Activated naive CD4-positive, alpha-beta T cell treated with anti-CD3 and anti-CD28 coated beads for 36 hours (primary cell): Measurements from ENCODE around the gene CLCN2. TPM values are rescaled to one million over a fixed set of nuclear protein-coding genes. Genes with fewer than 3 reads are reported as not detected.

ENCODE experiments used
- CTCF ChIA-PET: fragments of 350-600 bp; sonication (Branson Sonifier 250); formaldehyde crosslinking; loops from one replicate; lab custom pipeline; 2021; ENCODE audit warnings: antibody characterized with exemption; lab: Charles Lee
- DNase-seq: peaks from one replicate; pipeline ENCODE4 v3.0.0-alpha.2; 2020
- H3K27ac Mint-ChIP-seq: one replicate; pipeline ENCODE4 v1.8.0; 2021; ENCODE audit warnings: mild to moderate bottlenecking, mixed read lengths
- H3K27me3 Mint-ChIP-seq: one replicate; pipeline ENCODE4 v1.8.0; 2021; ENCODE audit warnings: low read depth, mixed read lengths
- H3K36me3 Mint-ChIP-seq: one replicate; pipeline ENCODE4 v1.8.0; 2021; ENCODE audit warnings: low read depth, mixed read lengths
- H3K4me1 Mint-ChIP-seq: one replicate; pipeline ENCODE4 v1.8.0; 2021; ENCODE audit warnings: low read depth, mixed read lengths
- H3K4me3 Mint-ChIP-seq: one replicate; pipeline ENCODE4 v1.8.0; 2021; ENCODE audit warnings: mild to moderate bottlenecking, moderate library complexity, mixed read lengths
- H3K9me3 Mint-ChIP-seq: one replicate; pipeline ENCODE4 v1.8.0; 2021; ENCODE audit warnings: mixed read lengths
- intact Hi-C: fragments of 100-400 bp; cut with micrococcal nuclease; formaldehyde crosslinking; loops from one replicate; pipeline ENCODE4 v1.15.1; 2023
- total RNA-seq, 2 experiments: library from RNA; stranded (reverse); gene quantifications; one replicate each; pipeline ENCODE4 v1.2.3, GENCODE V29; 2021

Gene CLCN2
- total RNA-seq, 2 experiments from 2014 or later: 2.9 TPM

DNA sequence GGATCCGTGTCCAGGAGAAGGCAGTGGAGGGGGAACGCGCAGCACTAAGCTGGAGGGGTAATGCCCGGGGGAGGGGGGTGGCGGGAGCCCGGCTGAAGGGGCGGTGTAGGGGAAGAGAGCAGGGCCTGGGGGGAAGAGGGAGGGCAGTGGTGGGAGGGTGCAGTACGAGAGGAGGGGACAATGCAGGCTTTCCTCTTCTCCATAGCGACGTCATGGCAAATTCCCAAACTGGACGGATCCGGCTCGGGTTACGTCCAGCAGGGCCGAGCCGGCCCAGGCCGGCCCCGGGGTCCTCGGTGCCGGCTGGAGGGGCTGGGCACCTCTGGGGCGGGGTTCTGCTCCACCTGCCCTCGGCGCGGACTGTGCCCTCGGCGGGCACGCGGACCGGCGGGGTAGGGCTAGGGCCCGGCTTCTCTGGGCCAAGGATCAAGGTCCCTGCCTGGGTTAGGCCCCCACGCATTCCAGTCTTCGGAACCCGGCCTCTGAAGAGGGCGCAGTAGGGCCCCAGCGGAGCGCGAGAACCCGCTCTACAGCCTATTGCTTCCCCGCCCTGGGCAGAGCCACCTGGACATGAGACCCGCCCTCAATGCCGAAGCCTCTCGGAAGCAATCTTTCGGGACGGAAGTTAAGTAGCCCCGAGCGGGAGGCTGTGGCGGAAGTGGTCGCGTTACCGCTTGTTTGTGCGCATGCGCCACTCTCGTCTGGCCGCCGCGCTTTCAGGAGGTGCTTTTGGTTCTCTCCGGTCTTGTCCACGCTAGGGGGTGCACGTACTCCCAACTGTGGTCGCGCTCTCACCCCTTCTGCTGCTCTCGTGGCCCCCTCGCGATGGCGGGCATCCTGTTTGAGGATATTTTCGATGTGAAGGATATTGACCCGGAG, 1.5 kb upstream of the CLCN2 start:
- intact Hi-C loops: loop anchor here (1.0 to 5.0 kb wide), 16 partner anchors 28 to 806 kb away; partner anchors contain the start of genes ABCC5, AP2M1, EEF1AKMT4 and EIF2B5
- peaks cover 30% of the 10 kb centered on the region for H3K4me1 Mint-ChIP-seq
- H3K27ac Mint-ChIP-seq: peak overlapping the region; percentile 94
- H3K36me3 Mint-ChIP-seq: peaks cover 37% of the 10 kb centered on the region
- DNase-seq: peak; percentile 97
- H3K9me3 Mint-ChIP-seq: no peaks in the 10 kb centered on the region
- CTCF ChIA-PET: interaction anchor here (0.6 to 4.6 kb wide), 7 partner anchors 9 to 151 kb away, joined by 3 to 21 read pairs (median 3); no protein-coding TSS in a partner anchor
- no peaks in the 10 kb centered on the region for H3K27me3 Mint-ChIP-seq
- peak overlapping the region; percentile 97 for H3K4me3 Mint-ChIP-seq

DNA sequence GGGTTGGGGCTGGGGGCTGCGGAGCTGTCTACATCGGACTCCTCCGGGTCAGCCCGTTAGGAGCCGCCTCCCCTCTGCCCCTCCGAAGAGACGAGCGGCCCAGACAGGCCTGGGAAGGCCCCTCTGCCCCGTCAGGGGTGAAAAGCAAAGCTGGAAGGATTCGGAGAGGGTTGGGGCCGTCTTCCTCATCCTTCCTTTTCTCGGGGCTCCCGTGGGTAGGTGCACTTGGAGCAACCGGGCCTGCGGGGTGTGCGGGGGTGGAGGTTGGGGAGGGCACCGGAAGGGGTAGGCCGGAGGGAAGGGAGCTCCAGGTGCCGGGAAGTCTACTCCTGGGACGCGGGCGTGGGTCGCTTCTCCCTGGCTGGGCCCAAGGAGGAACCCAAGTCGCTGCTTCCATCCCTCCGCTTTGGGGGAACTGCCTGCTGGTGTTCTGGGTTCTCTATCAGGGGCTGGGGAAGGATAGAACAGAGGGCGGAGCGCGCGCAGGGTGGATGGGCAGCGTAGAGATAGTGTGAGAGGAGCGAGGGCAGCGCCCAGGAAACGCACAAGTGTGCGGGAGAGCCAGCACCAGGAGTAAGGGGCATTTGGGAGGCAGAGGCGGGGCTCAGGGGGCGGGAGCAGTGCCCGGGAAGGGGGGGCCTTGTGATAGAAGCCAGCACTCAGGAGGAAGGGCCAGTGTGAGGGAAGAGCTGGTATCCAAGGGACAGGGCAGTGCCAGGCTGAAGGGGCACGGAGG, 695 bp upstream of the CLCN2 start:
- Mint-ChIP-seq H3K4me1 (peaks cover 29% of the 10 kb centered on the region), H3K27me3 (no peaks in the 10 kb centered on the region), H3K9me3 (no peaks in the 10 kb centered on the region), H3K27ac (peak overlapping the region; percentile 93), H3K36me3 (peaks cover 29% of the 10 kb centered on the region), H3K4me3 (peak overlapping the region; percentile 97)
- peak; percentile 53 for DNase-seq
- intact Hi-C loops: loop anchor here (1.0 to 5.0 kb wide), 8 partner anchors 165 to 805 kb away; partner anchors contain the start of genes ABCC5, KLHL24, KLHL6 and MAGEF1
- CTCF ChIA-PET: interaction anchor here (0.6 to 4.6 kb wide), 6 partner anchors 8 to 57 kb away, joined by 3 to 21 read pairs (median 4); no protein-coding TSS in a partner anchor

DNA sequence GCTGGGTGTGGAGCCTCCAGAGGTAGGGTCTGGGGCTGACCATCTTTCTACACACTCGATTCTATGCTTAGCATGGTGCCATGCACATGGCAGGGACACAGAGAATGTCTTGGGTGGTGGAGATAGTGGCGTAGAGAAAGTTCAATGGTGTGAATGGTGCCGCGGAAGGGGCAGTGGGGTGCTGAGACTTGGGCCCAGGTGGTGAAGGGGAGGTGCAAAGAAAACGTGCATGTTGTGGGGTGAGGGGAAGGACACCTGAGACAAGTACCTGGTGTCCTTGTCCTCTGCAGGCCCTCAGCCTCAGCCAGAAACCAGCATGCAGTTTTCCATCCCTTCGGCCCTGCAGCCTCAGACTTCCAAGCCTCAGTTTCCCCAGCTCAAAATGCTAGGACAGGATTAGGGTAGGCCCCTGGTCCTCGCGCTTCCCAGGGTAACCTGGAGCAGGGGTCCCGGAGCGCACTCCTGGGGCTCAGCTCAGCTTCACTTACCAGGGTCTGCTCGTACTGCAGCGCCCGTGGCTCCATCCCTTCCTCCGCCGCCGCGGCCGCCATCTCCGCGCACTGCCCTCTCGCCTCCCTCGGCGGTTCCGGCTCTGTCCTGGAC, 375 bp downstream of the CLCN2 start:
- Mint-ChIP-seq H3K4me1 (peaks cover 20% of the 10 kb centered on the region), H3K9me3 (no peaks in the 10 kb centered on the region), H3K27me3 (no peaks in the 10 kb centered on the region), H3K4me3 (peak overlapping the region; percentile 71), H3K36me3 (peaks cover 20% of the 10 kb centered on the region), H3K27ac (no peak overlapping the region)
- DNase-seq: no peak
- CTCF ChIA-PET: interaction anchor here (0.6 to 4.6 kb wide), 5 partner anchors 11 to 153 kb away, joined by 3 to 21 read pairs (median 3); no protein-coding TSS in a partner anchor
- intact Hi-C loops: loop anchor here (5.0 kb wide), 5 partner anchors 166 to 804 kb away; partner anchors contain the start of genes KLHL24, KLHL6 and MAGEF1

DNA sequence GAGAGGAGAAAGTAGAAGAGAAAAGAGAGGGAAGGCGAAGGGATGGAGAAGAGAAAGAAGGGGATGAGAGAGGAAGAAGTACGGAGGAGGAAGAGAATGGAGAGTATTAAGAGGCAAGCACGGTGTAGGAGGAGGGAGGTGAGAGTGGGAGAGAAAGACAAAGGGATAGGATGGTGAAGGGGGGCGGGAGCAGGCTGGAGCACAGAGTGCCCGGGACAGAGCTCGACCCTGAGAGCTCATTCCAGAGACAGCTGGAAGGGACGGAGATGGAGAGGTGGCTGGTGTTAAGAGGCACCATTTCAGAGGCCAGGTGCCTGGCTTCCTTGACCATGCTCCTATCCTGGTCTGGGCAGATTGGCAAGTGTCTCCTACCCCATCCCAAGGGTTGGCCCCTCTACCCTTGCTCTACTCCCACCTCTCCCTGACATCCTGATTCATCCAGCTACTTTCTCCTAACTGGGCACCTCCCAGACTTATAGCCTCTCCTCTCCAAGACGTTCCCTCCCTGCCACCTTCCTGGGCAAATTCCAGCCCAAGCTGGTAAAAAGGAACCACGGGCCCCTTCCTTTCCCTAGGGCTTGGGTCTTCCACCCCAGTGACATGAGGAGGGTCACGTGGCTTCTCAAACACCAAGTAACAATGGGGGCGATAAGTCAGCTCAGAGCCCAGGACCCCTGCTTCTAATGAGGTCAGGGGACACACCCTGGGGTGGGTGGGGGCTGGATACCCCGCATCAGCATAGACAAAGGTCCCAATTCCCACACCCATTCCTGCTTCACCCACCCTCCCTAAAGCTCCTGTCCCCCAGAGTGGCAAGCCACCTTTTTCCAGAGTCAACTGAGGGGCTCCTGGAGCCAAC, 1.1 kb downstream of the CLCN2 start:
- intact Hi-C loops: loop anchor here (5.0 kb wide), 5 partner anchors 167 to 803 kb away; partner anchors contain the start of genes KLHL24, KLHL6 and MAGEF1
- CTCF ChIA-PET: interaction anchor here (0.5 to 4.6 kb wide), 6 partner anchors 11 to 1554 kb away, joined by 3 to 21 read pairs (median 3); no protein-coding TSS in a partner anchor
- H3K9me3 Mint-ChIP-seq: no peaks in the 10 kb centered on the region

DNA sequence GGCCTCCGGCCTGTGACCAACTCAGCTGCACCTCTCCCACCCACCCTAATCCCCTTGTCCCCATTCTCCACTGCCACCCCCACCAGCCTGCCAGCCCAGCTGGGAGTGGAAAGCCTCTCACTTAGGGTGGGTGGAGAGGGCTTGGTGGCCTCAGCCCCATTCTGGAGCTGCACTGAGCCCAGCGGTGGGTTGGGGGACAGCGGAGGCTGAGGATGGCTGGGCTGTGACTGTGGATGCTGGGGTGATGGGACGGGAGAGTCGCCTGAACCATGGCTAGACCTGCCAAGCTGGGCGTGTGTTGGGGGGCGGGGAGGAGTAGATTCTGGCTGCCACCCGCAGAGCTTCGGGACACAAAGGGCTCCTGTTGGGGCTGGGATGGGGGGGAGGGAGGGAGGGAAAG, 1.8 kb downstream of the CLCN2 start:
- intact Hi-C loops: loop anchor here (5.0 kb wide), 5 partner anchors 168 to 802 kb away; partner anchors contain the start of genes KLHL24, KLHL6 and MAGEF1
- H3K36me3 Mint-ChIP-seq: peaks cover 13% of the 10 kb centered on the region
- no peak overlapping the region for H3K4me3 Mint-ChIP-seq

More for the DNA sequence above, 1.1 kb downstream of the CLCN2 start:
- peaks cover 18% of the 10 kb centered on the region for H3K4me1 Mint-ChIP-seq
- no peak for DNase-seq
- H3K36me3 Mint-ChIP-seq: peaks cover 17% of the 10 kb centered on the region
- no peaks in the 10 kb centered on the region for H3K27me3 Mint-ChIP-seq
- H3K27ac Mint-ChIP-seq: no peak overlapping the region
- peak overlapping the region; percentile 71 for H3K4me3 Mint-ChIP-seq

DNA sequence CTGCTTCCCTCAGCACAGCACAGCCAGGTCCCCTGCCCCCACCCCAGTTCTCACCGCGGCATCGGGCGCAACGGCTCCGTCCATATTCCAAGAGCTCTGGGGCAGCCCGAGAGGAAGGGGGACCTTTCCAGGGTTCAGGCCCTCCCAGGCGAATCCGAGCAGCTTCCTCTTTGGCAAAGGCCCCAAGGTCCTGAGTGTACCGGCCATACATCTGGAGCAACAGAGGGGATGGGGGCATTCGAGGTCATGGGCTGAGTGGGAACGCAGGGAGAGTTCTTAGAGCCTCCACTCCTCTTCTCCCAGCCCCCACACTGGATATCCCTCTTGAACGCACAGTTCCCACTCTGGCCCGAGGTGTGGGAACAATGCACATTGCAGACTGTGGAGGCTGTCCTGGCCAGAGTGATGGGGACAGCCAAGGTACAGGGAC, 2.5 kb downstream of the CLCN2 start:
- Mint-ChIP-seq H3K4me3 (no peak overlapping the region), H3K4me1 (peaks cover 6% of the 10 kb centered on the region), H3K27me3 (no peaks in the 10 kb centered on the region), H3K27ac (no peak overlapping the region), H3K36me3 (peaks cover 9% of the 10 kb centered on the region), H3K9me3 (no peaks in the 10 kb centered on the region)
- CTCF ChIA-PET: interaction anchor here (0.7 to 1.0 kb wide), 2 partner anchors 13 to 453 kb away, joined by 3 to 4 read pairs; no protein-coding TSS in a partner anchor
- intact Hi-C loops: no loop called here
- DNase-seq: no peak

More for the DNA sequence above, 1.8 kb downstream of the CLCN2 start:
- H3K4me1 Mint-ChIP-seq: peaks cover 11% of the 10 kb centered on the region
- CTCF ChIA-PET: interaction anchor here (0.7 to 4.6 kb wide), 4 partner anchors 12 to 452 kb away, joined by 3 to 21 read pairs (median 4); no protein-coding TSS in a partner anchor
- H3K27ac Mint-ChIP-seq: no peak overlapping the region
- H3K27me3 Mint-ChIP-seq: no peaks in the 10 kb centered on the region
- H3K9me3 Mint-ChIP-seq: no peaks in the 10 kb centered on the region
- DNase-seq: no peak

DNA sequence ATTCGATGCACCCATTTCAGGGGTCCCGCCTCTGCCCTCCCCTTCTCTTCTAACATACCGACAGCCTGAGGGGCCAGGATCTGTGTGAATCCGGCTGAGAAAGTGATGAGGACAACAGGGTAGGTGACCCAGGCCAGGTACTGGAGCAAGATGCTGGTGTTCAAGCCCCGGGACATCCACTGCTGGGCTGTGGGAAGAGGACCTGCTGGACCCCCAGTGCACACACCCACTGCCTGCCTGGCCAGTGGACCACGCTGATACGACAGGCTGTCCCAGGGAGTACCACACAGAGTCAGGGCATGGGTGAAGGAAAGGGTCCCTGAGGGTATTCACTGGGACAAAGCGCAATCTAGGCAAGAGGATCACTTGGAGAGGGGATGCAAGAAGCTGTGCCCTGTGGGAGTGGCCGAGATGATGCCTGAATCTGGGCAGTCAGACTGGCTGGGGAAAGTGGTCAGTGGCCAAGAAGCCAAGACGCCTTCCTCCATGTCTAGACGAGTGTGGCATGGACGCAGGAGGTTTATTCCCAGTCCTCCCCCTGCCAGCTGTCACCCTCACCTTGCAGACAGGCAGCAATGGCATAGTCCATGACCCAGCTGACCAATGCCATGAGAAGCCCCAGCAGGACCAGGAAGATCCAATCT, 3.2 kb downstream of the CLCN2 start:
- CTCF ChIA-PET: no interaction called here
- peaks cover 6% of the 10 kb centered on the region for H3K4me1 Mint-ChIP-seq
- no peak overlapping the region for H3K27ac Mint-ChIP-seq
- DNase-seq: no peak
- peaks cover 3% of the 10 kb centered on the region for H3K36me3 Mint-ChIP-seq
- no peak overlapping the region for H3K4me3 Mint-ChIP-seq
- no peaks in the 10 kb centered on the region for H3K9me3 Mint-ChIP-seq
- intact Hi-C loops: no loop called here
- no peaks in the 10 kb centered on the region for H3K27me3 Mint-ChIP-seq

DNA sequence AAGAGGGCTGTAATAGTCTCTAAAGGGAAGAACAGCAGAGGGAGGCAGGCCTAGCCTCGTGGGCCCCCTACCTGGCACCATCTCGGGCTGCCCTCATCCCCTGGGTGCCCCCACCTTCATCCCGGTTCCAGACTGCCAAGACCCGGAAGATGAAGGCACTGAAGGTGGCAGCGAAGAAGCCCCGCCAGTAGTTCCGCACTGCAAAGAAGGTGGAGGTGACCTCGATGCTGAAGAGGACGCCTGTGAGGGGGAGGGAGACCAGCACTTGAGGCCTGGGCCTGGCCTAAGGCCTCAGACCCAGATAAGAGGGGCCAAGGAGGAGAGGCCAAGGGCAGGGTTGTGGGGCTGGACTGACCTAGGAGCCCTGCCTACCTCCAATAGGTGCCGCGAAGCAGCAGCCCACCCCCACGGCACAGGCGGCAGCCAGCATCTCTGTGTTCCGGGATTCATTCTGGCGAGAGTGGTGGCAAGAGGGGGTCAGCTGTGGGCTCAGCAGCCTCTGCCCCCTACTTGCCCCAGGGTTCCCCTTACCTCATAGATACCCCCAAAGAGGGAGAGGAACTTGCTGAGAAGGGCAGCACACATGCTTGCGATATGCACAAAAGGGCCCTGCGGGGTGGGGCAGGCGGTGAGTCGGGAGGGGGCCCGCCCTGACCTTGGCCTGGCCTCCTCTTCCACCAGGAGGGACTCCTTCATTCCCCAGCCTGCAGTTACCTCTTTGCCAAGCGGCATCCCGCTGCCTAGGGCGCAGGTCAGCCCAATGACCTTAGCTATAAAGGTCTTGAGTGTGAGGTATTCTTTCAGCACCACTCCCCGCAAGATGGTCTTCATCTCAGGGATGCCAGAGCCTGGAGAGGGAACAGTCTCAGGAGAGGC, 3.9 kb downstream of the CLCN2 start:
- CTCF ChIA-PET: interaction anchor here (0.6 kb wide), 1 partner anchor 323 kb away, joined by 5 read pairs; no protein-coding TSS in a partner anchor
- H3K27me3 Mint-ChIP-seq: no peaks in the 10 kb centered on the region
- no peaks in the 10 kb centered on the region for H3K9me3 Mint-ChIP-seq
- H3K36me3 Mint-ChIP-seq: peaks cover 2% of the 10 kb centered on the region
- H3K4me3 Mint-ChIP-seq: no peak overlapping the region
- intact Hi-C loops: no loop called here
- peaks cover 6% of the 10 kb centered on the region for H3K4me1 Mint-ChIP-seq
- no peak overlapping the region for H3K27ac Mint-ChIP-seq
- DNase-seq: no peak

DNA sequence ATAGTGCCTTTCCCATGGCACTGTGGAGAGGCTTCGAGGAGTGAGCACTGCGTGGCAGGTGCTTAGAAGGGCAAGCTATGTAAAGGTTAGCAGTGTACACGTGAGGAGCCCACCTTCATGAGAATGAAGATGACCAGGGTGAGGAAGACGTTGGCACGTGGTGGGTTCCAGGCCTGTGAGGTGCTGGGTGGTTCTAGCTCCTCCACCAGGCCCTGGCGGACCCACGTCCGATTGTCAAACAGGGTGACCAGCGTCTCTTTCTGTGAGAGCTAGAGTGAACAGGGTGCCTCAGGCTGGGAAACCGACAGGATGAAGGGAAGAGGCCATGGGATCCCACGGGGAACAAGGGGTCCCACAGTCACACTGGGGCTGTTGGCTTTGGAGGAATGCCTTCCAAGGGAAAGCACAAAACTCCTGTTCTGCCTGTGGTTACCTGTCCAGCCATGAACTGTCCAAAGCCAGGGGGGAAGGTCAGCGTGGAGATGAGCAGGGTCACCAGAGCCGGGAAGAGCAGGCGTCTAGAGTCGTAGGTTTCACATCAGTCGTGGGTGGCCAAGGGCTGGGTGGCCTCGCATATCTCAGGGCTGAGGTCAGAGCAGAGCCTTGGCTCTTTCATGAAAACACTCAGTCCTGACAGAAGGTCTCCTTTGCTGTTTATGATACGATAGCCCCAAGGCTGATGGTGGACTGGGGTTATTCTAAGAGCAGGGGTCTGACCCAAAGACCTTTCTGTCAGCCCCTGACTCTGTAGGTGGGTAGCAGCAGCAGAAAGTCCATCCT, 6.0 kb downstream of the CLCN2 start:
- Mint-ChIP-seq H3K36me3 (peaks cover 2% of the 10 kb centered on the region), H3K9me3 (no peaks in the 10 kb centered on the region), H3K27me3 (no peaks in the 10 kb centered on the region), H3K27ac (no peak overlapping the region), H3K4me1 (peaks cover 2% of the 10 kb centered on the region), H3K4me3 (no peak overlapping the region)
- no peak for DNase-seq
- CTCF ChIA-PET: interaction anchor here (0.7 to 2.4 kb wide), 6 partner anchors 17 to 186 kb away, joined by 3 to 12 read pairs (median 4); partner anchors contain the start of gene FAM131A
- intact Hi-C loops: no loop called here
